ENCODE measurements around the gene ACOT4. TPM values are rescaled to one million over a fixed set of nuclear protein-coding genes. Genes with fewer than 3 reads are reported as not detected.

Gene ACOT4
- total and polyA plus RNA-seq, 2 of the 8 experiments (the other 6 are each of a cell fraction or from before 2014, with no cell fraction given), result 0.80 to 1.1 TPM

DNA sequence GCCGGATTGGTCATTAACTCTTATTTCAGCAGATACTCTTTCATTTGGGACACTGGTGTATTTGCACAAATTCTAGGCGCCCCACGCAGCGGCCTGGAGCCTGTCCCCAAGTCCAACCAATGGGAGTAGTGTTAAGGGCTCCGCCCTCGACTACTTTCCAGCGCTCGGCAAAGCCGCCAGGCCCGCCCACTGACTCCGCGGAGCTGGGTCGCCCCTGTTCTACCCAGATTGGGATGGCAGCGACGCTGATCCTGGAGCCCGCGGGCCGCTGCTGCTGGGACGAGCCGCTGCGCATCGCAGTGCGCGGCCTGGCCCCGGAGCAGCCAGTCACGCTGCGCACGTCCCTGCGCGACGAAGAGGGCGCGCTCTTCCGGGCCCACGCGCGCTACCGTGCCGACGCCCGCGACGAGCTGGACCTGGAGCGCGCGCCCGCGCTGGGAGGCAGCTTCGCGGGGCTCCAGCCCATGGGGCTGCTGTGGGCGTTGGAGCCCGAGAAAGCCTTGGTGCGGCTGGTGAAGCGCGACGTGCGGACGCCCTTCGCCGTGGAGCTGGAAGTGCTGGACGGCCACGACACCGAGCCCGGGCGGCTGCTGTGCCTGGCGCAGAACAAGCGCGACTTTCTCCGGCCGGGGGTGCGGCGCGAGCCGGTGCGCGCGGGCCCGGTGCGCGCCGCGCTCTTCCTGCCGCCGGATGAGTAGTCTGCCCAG is 20.8 kb downstream of the ACOT4 start, which contains the start of gene ACOT6 (continued):
- TF ChIP-seq RAD21 (IDR thresholded peaks at IDR 0.05 in 1 of 2, conservative IDR thresholded peaks at IDR 0.05 in 1 of 2; ENCODE audit: low read depth in 2 of 2, low read length in 2 of 2), result no peak
- no peak for TF ChIP-seq CHD2 (IDR thresholded peaks at IDR 0.05; ENCODE audit: low read length)
- TF ChIP-seq TEAD4 (IDR thresholded peaks at IDR 0.05; ENCODE audit: low read depth, low read length), result no peak
- no peak for TF ChIP-seq RXRA (IDR thresholded peaks at IDR 0.05; ENCODE audit: insufficient read depth, low read depth, low read length)
- no peak for TF ChIP-seq NRF1 (IDR thresholded peaks at IDR 0.05; ENCODE audit: low read depth, low read length)
- no peak for TF ChIP-seq ZNF274 (IDR thresholded peaks at IDR 0.05; ENCODE audit: borderline replicate concordance, extremely low read depth, low read length)
- TF ChIP-seq GTF2F1 (IDR thresholded peaks at IDR 0.05; ENCODE audit: borderline replicate concordance, low read depth, low read length), result no peak
- no peak for TF ChIP-seq NANOG (IDR thresholded peaks at IDR 0.05; ENCODE audit: insufficient read depth, low read depth, low read length, poor library complexity, severe bottlenecking)
- no peak for TF ChIP-seq SIRT6 (IDR thresholded peaks at IDR 0.05; ENCODE audit: low read length)
- no peak for TF ChIP-seq SAP30 (IDR thresholded peaks at IDR 0.05; ENCODE audit: insufficient read depth, insufficient replicate concordance, low read length)
- peak; percentile 75 for TF ChIP-seq CREB1 (IDR thresholded peaks at IDR 0.05)
- TF ChIP-seq HDAC2 (IDR thresholded peaks at IDR 0.05; ENCODE audit: borderline replicate concordance in 1 of 2, low read depth in 2 of 2, low read length in 2 of 2), result no peak; a peak in 1 of 4 replicates
- 0 out of 2 replicates have a peak, but pooled peaks have one; percentile 38 for TF ChIP-seq SP4 (IDR thresholded peaks at IDR 0.05; ENCODE audit: low read length)
- no peak for TF ChIP-seq FOSL1 (IDR thresholded peaks at IDR 0.05; ENCODE audit: insufficient read depth, low read depth, low read length)
- no peak for TF ChIP-seq BACH1 (IDR thresholded peaks at IDR 0.05; ENCODE audit: low read length)
- TF ChIP-seq BRCA1 (IDR thresholded peaks at IDR 0.05; ENCODE audit: low read depth, low read length), result no peak
- peak in 1 of 2 experiments; percentile 56; a peak in 1 of 4 replicates for TF ChIP-seq SIN3A (conservative IDR thresholded peaks at IDR 0.05 in 1 of 2, IDR thresholded peaks at IDR 0.05 in 1 of 2; ENCODE audit: low read depth in 1 of 2, low read length in 2 of 2)
- TF ChIP-seq, protein P1, sequence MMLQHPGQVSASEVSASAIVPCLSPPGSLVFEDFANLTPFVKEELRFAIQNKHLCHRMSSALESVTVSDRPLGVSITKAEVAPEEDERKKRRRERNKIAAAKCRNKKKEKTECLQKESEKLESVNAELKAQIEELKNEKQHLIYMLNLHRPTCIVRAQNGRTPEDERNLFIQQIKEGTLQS (IDR thresholded peaks at IDR 0.05; ENCODE audit: insufficient read depth, low read depth, low read length), result no peak
- peak; percentile 89 for TF ChIP-seq TBP (IDR thresholded peaks at IDR 0.05; ENCODE audit: low read depth, low read length)
- TF ChIP-seq GABPA (IDR thresholded peaks at IDR 0.05; ENCODE audit: borderline replicate concordance, insufficient read depth, low read length), result peak; percentile 13; the same call in 1 of the 2 replicates
- TF ChIP-seq JUND (IDR thresholded peaks at IDR 0.05; ENCODE audit: low read length), result no peak
- TF ChIP-seq KDM4A (IDR thresholded peaks at IDR 0.05; ENCODE audit: low read depth, low read length, severe bottlenecking), result peak; percentile 94
- TF ChIP-seq ASH2L (IDR thresholded peaks at IDR 0.05; ENCODE audit: low read length), result peak; percentile 92
- TF ChIP-seq TCF12 (IDR thresholded peaks at IDR 0.05; ENCODE audit: low read depth, low read length), result no peak

Measured in H1 (cell line).